ENCODE measurements around the gene LRRTM4.

GRCh38 chr2:77081597-77081996, 440.6 kb downstream of the LRRTM4 start:
- no peak for TF ChIP-seq POLR2A (IDR thresholded peaks at IDR 0.05)
- no peak for TF ChIP-seq CTCF (IDR thresholded peaks at IDR 0.05)

Measured in esophagus squamous epithelium (tissue), 4 donors.